NCI-H748 (cell line): Measurements from ENCODE around the gene C11orf68.
A peak's percentile ranks its signal among the peaks of the same experiment; 100 is the strongest.

Experiments
- DNase-seq: peaks from one replicate; lab custom pipeline; 2025; ENCODE audit not compliant: unreplicated experiment; lab: John Stamatoyannopoulos, UW

Gene C11orf68

GRCh38 chr11:65872586-65873317 is 46.1 kb downstream of the C11orf68 start, which contains the start of gene EFEMP2:
EFEMP2 (minus strand) TSS chr11:65872800; CDS start chr11:65872354, 446 bp downstream.
- DNase-seq = peak; percentile 24

GRCh38 chr11:65871811-65872548 is 46.9 kb downstream of the C11orf68 start:
- no peak for DNase-seq

DNA sequence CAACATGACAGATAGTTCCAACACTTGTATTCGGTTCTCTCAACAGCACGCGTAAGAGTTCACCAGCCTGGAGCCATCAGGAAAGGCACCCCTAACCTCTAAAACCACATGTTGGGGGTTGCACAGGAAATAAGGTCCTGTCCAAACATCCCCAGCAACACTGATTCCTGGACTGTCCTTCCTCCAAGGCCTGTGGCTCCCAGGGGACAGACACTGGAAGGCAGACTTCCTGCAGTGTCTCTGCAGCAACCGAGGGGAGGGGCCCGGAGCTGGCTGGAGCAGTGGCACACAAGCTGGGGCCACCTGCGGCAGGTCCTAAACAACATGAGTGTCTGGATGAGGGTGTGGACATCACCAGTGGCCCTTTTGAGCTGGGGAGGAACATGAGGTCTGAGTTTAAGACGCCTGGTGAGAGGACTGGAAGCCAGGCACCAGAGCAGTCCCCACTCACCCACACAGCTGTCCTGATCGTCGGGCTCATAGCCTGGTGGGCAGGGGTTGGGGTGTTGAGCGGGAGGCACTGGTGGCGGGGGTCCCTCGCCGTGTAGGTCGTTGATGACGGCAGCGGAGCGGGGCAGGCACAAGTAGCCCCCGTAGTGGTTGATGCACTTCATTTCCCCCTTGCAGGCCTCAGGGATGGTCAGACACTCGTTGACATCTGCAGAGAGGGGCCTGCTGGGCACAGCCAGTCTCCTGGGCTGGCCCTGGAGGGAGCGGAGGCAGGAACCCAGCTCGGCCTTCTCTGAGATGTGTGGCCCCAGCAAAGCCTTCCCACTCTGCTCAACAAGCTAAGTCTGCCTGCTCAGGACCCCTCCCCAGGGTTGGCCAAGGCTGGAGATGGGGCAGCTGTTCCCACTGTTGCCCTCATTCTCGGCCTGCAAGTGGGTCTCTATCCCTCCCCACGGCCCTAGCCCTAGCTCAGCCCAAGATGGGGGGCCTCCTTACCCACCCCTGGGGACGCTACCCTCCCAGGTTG is 47.9 kb downstream of the C11orf68 start:
- no peak for DNase-seq

DNA sequence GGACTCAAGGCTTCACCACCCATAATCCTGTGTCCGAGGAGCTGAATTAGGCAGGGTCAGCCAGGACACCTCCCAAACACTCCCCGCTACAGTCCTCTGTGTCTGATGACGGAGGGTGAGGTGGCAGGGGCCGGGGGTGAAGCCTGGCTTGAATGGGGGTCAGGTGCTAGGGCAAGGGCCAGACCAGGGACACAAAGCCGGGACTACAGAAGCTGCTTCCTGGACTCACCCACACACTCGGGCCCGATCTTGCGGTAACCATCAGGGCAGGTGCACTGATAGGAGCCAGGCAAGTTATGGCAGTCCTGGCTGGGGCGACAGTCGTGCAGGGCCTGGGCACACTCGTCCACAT is 48.6 kb downstream of the C11orf68 start:
- DNase-seq = no peak

GRCh38 chr11:65869643-65870306 is 49.1 kb downstream of the C11orf68 start:
- no peak for DNase-seq

DNA sequence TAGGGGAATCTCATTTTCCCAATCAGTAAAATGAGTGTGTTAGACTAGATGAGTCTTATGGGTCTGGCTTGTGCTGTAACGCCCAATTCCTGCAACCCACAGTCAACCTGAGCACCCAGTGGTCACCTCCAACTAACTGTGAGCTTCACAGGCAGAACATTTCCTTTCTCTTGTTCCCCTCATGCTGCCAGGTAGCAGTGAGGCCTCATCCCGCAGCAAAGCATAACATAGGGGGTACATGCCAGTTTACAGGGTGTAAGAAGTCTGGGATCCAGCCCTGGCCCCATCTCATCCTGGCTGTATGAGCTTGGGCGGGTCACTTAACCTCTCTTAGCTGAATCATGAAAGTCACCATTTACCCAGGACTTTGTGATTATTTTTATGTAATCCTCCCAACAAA is 50.0 kb downstream of the C11orf68 start:
- DNase-seq = no peak

DNA sequence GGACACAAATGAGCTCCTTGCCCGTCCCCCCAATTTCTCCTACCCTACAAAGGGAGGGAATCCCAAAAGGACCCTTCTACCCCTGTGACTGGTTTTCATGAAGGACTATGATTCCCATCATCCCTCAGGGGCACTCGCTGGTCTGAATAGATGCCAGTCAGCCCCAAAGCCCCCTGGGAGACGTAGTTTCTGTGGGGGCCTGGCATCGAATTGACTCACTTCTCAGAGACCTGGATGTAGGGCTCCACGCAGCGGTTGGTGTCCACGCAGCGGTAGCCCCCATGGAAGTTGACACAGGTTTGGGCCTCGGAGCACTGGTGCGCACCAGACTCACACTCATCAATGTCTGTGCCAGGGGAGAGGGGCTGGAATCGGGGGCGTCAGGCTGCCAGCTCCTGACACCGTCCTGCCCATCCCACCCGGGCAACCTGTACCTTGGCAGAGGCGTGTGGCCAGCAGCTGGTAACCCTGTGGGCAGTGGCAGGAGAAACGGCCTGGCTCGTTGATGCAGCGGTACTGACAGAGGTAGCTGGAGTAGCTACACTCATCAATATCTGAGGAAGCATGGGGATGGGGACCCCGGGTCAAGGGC is 50.7 kb downstream of the C11orf68 start:
- peak; percentile 52 for DNase-seq

- DNase-seq = no peak
Measured at GRCh38 chr11:65867284-65868071, 51.4 kb downstream of the C11orf68 start.
